H9 (cell line): ENCODE measurements around the gene DHRS2. TPM values are rescaled to one million over a fixed set of nuclear protein-coding genes. Genes with fewer than 3 reads are reported as not detected.

Source experiments
- DNase-seq: peaks from one replicate; pipeline ENCODE4 v3.0.0-alpha.2; 2017
- H2AFZ ChIP-seq: one replicate; pipeline ENCODE4 v1.6.1; 2013; ENCODE audit warnings: mild to moderate bottlenecking, low read length, control low read depth, moderate library complexity
- H2AK5ac ChIP-seq: 2 replicates; pipeline ENCODE4 v1.6.1; 2013; ENCODE audit warnings: low read length, control low read depth, mixed read lengths; ENCODE audit not compliant: insufficient read length
- H2BK120ac ChIP-seq: one replicate; pipeline ENCODE4 v1.6.1; 2013; ENCODE audit warnings: low read depth, mild to moderate bottlenecking, low read length, control low read depth, inconsistent platforms; ENCODE audit not compliant: poor library complexity, severe bottlenecking
- H2BK12ac ChIP-seq: 2 replicates; pipeline ENCODE4 v1.6.1; 2013; ENCODE audit warnings: low read length, control low read depth, mixed read lengths, low read depth; ENCODE audit not compliant: insufficient read length
- H2BK15ac ChIP-seq: 2 replicates; pipeline ENCODE4 v1.6.1; 2013; ENCODE audit warnings: low read depth, low read length, control low read depth
- H2BK20ac ChIP-seq: one replicate; pipeline ENCODE4 v1.6.1; 2013; ENCODE audit warnings: low read depth, mild to moderate bottlenecking, low read length, control low read depth, inconsistent platforms; ENCODE audit not compliant: poor library complexity, severe bottlenecking
- H2BK5ac ChIP-seq: 2 replicates; pipeline ENCODE4 v1.6.1; 2013; ENCODE audit warnings: low read length, control low read depth, mixed read lengths; ENCODE audit not compliant: insufficient read length
- H3K14ac ChIP-seq: 2 replicates; pipeline ENCODE4 v1.6.1; 2013; ENCODE audit warnings: low read length, control low read depth; ENCODE audit not compliant: insufficient read depth
- H3K18ac ChIP-seq: 2 replicates; pipeline ENCODE4 v1.6.1; 2013; ENCODE audit warnings: low read depth, mild to moderate bottlenecking, mixed read lengths, low read length, control low read depth; ENCODE audit not compliant: insufficient read length
- H3K23ac ChIP-seq: 2 replicates; pipeline ENCODE4 v1.6.1; 2013; ENCODE audit warnings: low read length, control low read depth, mixed read lengths, low read depth; ENCODE audit not compliant: insufficient read length
- H3K23me2 ChIP-seq: 2 replicates; pipeline ENCODE4 v1.6.1; 2013; ENCODE audit warnings: low read depth, mild to moderate bottlenecking, mixed read lengths, low read length, control low read depth; ENCODE audit not compliant: insufficient read length, poor library complexity, severe bottlenecking
- H3K27ac ChIP-seq: 2 replicates; pipeline ENCODE4 v1.5.1; 2013; ENCODE audit warnings: low read length, control low read depth, mixed read lengths, low read depth; ENCODE audit not compliant: insufficient read length
- H3K27me3 ChIP-seq: 2 replicates; pipeline ENCODE4 v1.6.1; 2013; ENCODE audit warnings: low read length, control low read depth, inconsistent platforms; ENCODE audit not compliant: insufficient read depth
- H3K4ac ChIP-seq: 2 replicates; pipeline ENCODE4 v1.6.1; 2013; ENCODE audit warnings: low read depth, mild to moderate bottlenecking, control low read depth, inconsistent platforms, low read length, moderate library complexity
- H3K4me1 ChIP-seq: 2 replicates; pipeline ENCODE4 v1.6.1; 2013; ENCODE audit warnings: low read length, control low read depth, inconsistent platforms; ENCODE audit not compliant: insufficient read depth
- H3K4me2 ChIP-seq: 2 replicates; pipeline ENCODE4 v1.6.1; 2013; ENCODE audit warnings: low read length, control low read depth, mixed read lengths; ENCODE audit not compliant: insufficient read length, insufficient read depth
- H3K56ac ChIP-seq: 2 replicates; pipeline ENCODE4 v1.6.1; 2013; ENCODE audit warnings: low read depth, mild to moderate bottlenecking, mixed read lengths, low read length, control low read depth; ENCODE audit not compliant: insufficient read length
- H3K79me1 ChIP-seq: 2 replicates; pipeline ENCODE4 v1.6.1; 2013; ENCODE audit warnings: low read depth, mild to moderate bottlenecking, moderate library complexity, low read length, control low read depth, inconsistent platforms; ENCODE audit not compliant: insufficient read depth, poor library complexity, severe bottlenecking
- H3K79me2 ChIP-seq: 2 replicates; pipeline ENCODE4 v1.6.1; 2013; ENCODE audit warnings: low read length, control low read depth, inconsistent platforms; ENCODE audit not compliant: insufficient read depth
- H3K9ac ChIP-seq: 2 replicates; pipeline ENCODE4 v1.6.1; 2013; ENCODE audit warnings: low read length, control low read depth, mixed read lengths; ENCODE audit not compliant: insufficient read length; ENCODE audit errors: extremely low read depth
- H3K9me3 ChIP-seq: one replicate; pipeline ENCODE4 v1.6.1; 2013; ENCODE audit warnings: low read depth, low read length, inconsistent platforms; ENCODE audit not compliant: control insufficient read depth
- H3T11ph ChIP-seq: one replicate; pipeline ENCODE4 v1.6.1; 2013; ENCODE audit warnings: mild to moderate bottlenecking, low read length, control low read depth, inconsistent platforms
- H4K20me1 ChIP-seq: one replicate; pipeline ENCODE4 v1.6.1; 2013; ENCODE audit not compliant: control insufficient read depth, insufficient read length, insufficient read depth
- H4K5ac ChIP-seq: 2 replicates; pipeline ENCODE4 v1.6.1; 2013; ENCODE audit warnings: low read depth, mild to moderate bottlenecking, mixed read lengths, low read length, control low read depth; ENCODE audit not compliant: insufficient read length
- H4K8ac ChIP-seq: replicated peaks from 2 replicates; pipeline ENCODE4 v1.6.1; 2013; ENCODE audit warnings: low read length, control low read depth, mixed read lengths, low read depth; ENCODE audit not compliant: insufficient read length
- H4K91ac ChIP-seq: 2 replicates; pipeline ENCODE4 v1.6.1; 2013; ENCODE audit warnings: low read depth, mild to moderate bottlenecking, moderate library complexity, mixed read lengths, low read length, control low read depth; ENCODE audit not compliant: insufficient read length
- H3K27ac Mint-ChIP-seq, 3 experiments: 2 replicates in 2 of 3; 3 replicates in 1 of 3; pipeline ENCODE4 v1.8.0; 2020 to 2021; ENCODE audit warnings: mixed read lengths in 3 of 3, mild to moderate bottlenecking in 1 of 3, moderate library complexity in 1 of 3
- H3K27me3 Mint-ChIP-seq: 2 replicates; pipeline ENCODE4 v1.8.0; 2021; ENCODE audit warnings: low read depth, mild to moderate bottlenecking, moderate library complexity, mixed read lengths
- H3K36me3 Mint-ChIP-seq, 3 experiments: 2 replicates in 2 of 3; 3 replicates in 1 of 3; pipeline ENCODE4 v1.8.0; 2020 to 2021; ENCODE audit warnings: low read depth in 3 of 3, mixed read lengths in 3 of 3; ENCODE audit not compliant: insufficient read depth in 1 of 3
- H3K4me1 Mint-ChIP-seq, 2 experiments: 2 replicates each; pipeline ENCODE4 v1.8.0; 2020; ENCODE audit warnings: mixed read lengths in 2 of 2
- H3K4me3 Mint-ChIP-seq, 2 experiments: 2 replicates in 1 of 2; 3 replicates in 1 of 2; pipeline ENCODE4 v1.8.0; 2020 to 2021; ENCODE audit warnings: mild to moderate bottlenecking in 2 of 2, mixed read lengths in 2 of 2, moderate library complexity in 1 of 2
- H3K9me3 Mint-ChIP-seq, 2 experiments: 2 replicates in 1 of 2; 3 replicates in 1 of 2; pipeline ENCODE4 v1.8.0; 2020; ENCODE audit warnings: mild to moderate bottlenecking in 2 of 2, mixed read lengths in 2 of 2, moderate library complexity in 1 of 2
- CTCF ChIP-seq: fragments of 200-600 bp; sonication (generic); conservative IDR thresholded peaks from 3 replicates; pipeline ENCODE4 v1.8.0; 2021; ENCODE audit warnings: antibody characterized with exemption, mild to moderate bottlenecking
- total RNA-seq: library from RNA; stranded (reverse); gene quantifications from 2 replicates; pipeline ENCODE4 v1.2.1, GENCODE V29; 2021

DHRS2 gene
- total RNA-seq, 1 experiment from 2014 or later = 0.66 TPM

GRCh38 chr14:23623962-23624361 is 12.2 kb upstream of the DHRS2 start:
- Histone ChIP-seq H2BK15ac (no peak overlapping the region), H2BK12ac (no peak overlapping the region), H2BK20ac (no peak overlapping the region), H3K18ac (no peak overlapping the region), H2BK5ac (no peak overlapping the region), H2BK120ac (no peak overlapping the region), H3K4ac (no peak overlapping the region), H3T11ph (no peak overlapping the region), H3K27ac (no peak overlapping the region), H3K4me2 (no peak overlapping the region), H4K8ac (no peak overlapping the region), H3K23me2 (no peaks in the 10 kb centered on the region), H3K9ac (no peak overlapping the region), H3K79me2 (no peaks in the 10 kb centered on the region), H3K79me1 (no peaks in the 10 kb centered on the region), H3K56ac (no peak overlapping the region), H3K27me3 (no peaks in the 10 kb centered on the region), H4K20me1 (no peaks in the 10 kb centered on the region), H4K91ac (no peak overlapping the region), H2AK5ac (no peak overlapping the region), H3K9me3 (peaks cover 25% of the 10 kb centered on the region), H4K5ac (no peak overlapping the region), H3K14ac (no peak overlapping the region), H3K23ac (no peak overlapping the region), H3K4me1 (no peaks in the 10 kb centered on the region), H2AFZ (no peak overlapping the region)
- Mint-ChIP-seq H3K27me3 (peaks cover 3% of the 10 kb centered on the region), H3K36me3 (peaks cover 0 to 17% (median 0%) of the 10 kb centered on the region in 3 experiments; a peak in 4 of 7 replicates), H3K27ac (no peak overlapping the region), H3K9me3 (peaks cover 44 to 71% of the 10 kb centered on the region in 2 experiments), H3K4me3 (no peak overlapping the region), H3K4me1 (no peaks in the 10 kb centered on the region)
- no peak for TF ChIP-seq CTCF
- DNase-seq = no peak
